NK-92 (cell line): Measurements from ENCODE around the gene ATG3.
A peak's percentile ranks its signal among the peaks of the same experiment; 100 is the strongest.
"Not testable (repeated sequence)": the region's sequence is repeated elsewhere in the genome, so short reads cannot be mapped to it uniquely, and the experiment has no call there.

ENCODE experiments used
- DNase-seq: peaks from one replicate; lab custom pipeline; 2025; ENCODE audit not compliant: unreplicated experiment; lab: John Stamatoyannopoulos, UW

ATG3 gene

GRCh38 chr3:112561484-112561733 is 353 bp downstream of the ATG3 start:
- DNase-seq, result peak; percentile 33

GRCh38 chr3:112560721-112561483 is 860 bp downstream of the ATG3 start:
- DNase-seq, result peak; percentile 2

DNA sequence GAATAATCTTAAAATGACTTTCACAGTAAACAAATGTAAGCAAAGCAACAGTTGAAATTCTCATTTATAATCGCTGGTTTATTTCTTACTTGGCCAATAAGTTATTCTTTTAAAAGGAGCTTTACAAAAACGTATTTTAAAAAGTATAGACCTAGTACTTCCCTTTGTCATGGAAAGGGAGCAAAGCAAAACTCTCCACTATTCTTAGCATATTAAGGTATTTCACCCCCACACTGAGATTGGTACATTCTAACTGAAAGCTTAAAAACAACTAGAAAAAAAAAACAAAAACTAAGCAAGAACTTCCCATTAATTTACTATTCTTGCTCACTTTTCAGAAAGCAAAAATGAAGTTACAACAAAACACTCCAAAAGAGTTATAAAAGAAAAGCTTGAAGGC is 1.5 kb downstream of the ATG3 start:
- no peak for DNase-seq

DNA sequence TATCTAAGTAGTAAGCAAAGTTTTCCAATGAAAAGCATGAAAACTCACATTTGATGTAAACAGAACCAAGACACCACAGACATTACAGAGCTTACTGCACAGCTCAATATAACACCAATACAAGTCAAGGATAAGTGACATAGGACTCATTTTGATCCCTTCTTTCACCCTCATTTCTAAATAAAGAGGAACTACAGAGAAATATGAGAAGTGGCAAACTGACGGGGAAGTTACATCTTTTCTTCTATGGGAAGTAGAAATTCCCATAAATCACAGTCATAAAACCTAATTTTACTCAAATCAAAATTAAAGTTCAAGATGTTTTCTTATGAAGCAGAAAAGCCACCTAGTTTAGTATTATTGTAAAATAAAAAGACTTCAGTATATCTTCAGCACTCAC is 3.8 kb downstream of the ATG3 start:
- no peak for DNase-seq

DNA sequence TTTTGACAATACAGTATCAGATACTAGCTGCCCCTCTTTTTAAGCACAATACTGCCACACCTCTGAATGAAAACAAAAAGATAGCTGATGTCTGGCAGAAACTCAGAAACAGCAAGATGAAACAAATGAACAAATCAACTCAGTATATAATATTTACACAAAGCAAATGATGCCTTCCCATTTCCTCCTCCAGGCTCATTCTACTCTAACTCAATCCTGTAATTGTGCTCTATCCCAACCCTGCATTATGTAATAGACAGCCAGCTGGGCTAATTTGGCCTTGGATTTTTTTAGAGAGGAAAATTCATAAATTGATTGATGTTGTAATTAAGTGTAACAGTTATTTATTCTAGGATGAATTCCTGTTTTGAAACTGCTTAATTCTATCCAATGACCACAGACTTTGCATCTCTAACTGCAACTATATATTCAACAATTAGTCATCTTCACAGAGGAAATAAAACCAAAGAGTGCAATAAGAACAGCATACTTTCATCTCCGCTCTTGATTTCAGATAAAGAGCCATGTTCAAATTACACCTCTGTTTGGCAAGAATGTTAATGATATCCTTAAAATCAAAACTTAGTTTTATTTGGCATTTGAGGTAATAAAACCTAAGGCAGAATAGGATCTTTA is 6.1 kb downstream of the ATG3 start:
- DNase-seq, result no peak

GRCh38 chr3:112550859-112551258 is 10.9 kb downstream of the ATG3 start:
- no peak for DNase-seq

DNA sequence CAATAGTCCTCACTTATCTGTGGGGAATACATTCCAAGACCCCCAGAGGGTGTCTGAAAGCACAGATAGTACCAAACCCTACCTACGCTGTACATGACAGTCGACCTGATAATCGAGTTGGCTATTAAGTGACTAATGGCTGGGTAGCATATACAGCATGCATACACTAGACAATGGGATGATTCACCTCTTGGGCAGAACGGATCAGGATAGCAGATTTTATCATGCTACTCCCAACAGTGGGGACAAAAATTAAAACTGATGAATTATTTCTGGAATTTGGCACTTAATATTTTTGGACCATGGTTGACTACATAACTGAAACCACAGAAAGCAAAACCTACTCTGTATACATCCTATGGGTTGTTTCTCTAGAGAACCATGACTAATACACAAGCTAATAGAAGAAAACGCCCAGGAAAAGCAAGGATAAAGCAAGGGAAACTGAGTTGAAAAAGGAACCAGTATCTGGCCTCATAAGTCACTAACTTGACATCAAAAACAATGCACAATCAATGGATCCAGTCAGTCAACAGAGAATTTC is 15.5 kb downstream of the ATG3 start:
- no peak for DNase-seq

DNA sequence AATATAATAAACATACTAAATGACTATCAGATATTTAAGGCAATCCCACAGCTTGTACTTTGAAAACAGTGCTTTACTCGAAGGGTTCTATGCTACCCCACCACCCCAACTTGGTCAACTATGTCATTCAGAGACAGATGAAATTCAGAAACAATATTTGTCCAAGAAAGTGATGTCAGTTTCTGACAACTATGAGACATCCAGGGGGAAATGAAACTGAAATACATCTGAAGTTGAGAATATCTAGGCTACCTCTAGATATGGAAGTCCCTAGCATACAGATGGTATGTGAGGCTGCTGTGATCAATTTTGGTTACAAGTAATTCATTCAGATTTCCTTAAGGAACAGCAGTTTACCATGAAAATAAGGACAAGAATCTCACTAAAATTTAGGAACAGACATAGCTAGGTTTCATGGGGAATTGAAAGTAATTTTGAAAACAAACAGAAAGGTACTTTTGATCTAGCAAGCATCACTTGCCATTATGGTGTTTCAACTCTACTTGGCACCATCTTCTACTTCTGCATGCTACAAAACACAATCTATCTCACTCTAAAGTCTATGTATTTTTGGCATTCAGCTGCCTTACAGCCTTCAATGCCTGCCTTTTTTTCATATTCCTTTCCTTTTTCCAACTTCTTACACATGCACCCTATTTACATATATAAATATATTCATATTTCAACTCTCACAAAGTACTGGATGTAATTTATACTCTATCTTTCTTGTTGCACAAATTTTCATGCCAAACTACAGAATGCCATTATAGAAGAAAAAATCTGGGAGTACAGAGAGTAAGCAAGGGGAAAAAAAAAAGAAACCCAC is 21.7 kb downstream of the ATG3 start:
- DNase-seq, result no peak

- no peak for DNase-seq
Observed at GRCh38 chr3:112531358-112531781, 30.4 kb downstream of the ATG3 start.

GRCh38 chr3:112530573-112530972 is 31.2 kb downstream of the ATG3 start:
- no peak for DNase-seq

DNA sequence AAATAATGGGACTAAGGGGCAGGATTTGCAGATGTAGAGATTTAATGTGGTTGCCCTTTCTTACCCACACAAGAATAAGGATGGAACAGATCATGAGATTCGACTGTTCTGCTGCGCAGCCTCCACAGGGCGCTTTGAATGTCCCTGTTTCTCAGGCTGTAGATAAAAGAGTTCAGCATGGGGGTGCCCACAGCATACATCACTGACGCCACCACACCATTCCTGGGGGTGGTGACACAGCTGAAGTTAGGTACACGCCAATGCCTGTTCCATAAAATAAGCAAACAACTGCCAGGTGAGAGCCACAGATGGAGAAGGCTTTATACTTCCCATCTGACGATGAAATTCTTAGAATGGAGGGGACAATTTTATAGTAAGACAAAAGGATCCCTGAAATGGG is 37.6 kb downstream of the ATG3 start:
- DNase-seq, result not testable (repeated sequence)

- DNase-seq, result no peak
Observed at GRCh38 chr3:112519424-112520001, 42.2 kb downstream of the ATG3 start.

- not testable (repeated sequence) for DNase-seq
Observed at GRCh38 chr3:112518970-112519369, 42.8 kb downstream of the ATG3 start.

DNA sequence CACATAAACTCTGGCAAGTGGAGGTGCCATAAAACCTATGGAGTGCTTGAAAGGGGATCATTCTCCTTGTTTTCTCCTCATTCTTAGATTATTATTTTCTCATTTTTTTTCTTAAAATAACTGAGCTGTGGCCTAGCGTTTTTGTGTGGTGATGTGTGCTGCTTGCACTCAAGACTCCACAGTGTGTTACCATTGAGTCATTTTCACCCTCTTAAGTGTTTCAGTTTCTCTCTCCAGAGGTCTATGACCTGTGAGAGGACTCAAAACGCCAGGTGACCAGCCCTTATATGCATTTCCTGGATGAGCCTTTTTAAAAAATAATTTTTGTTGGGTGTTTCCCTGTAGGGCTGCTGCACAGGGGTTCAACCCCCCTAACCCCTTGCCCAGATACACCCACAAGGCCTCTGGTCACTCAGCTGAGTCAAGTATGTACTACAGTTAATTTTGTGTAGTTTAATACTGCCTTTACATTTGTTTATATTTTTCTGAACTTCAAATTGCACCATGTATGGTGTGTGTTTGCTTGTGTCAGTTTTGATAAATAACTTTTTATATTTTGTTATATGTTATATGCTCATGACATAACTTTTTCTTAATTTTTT is 47.1 kb downstream of the ATG3 start:
- DNase-seq, result no peak

- no peak for DNase-seq
Observed at GRCh38 chr3:112512320-112512719, 49.4 kb downstream of the ATG3 start.

DNA sequence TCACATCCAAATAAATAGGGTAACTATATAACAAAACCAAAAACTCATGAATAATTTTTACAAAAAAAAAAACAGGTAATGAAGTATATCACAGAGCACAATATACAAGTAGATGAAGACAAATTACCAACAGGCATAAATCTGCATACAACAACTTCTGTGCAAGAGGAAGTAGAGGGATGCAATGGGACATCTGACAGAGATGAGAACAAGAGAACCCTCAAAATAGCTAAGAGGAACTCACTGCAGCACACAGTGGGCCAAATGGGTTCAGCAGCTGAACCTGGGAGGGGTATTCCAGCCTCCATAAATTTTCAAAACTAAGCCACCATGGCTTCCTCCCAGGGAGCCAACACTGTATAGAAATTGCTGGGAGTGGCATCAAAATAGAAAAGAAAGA is 52.9 kb downstream of the ATG3 start:
- no peak for DNase-seq

GRCh38 chr3:112508261-112508660 is 53.5 kb downstream of the ATG3 start:
- no peak for DNase-seq

GRCh38 chr3:112505907-112506306 is 55.9 kb downstream of the ATG3 start:
- no peak for DNase-seq

GRCh38 chr3:112504123-112504522 is 57.6 kb downstream of the ATG3 start:
- no peak for DNase-seq

- no peak for DNase-seq
Observed at GRCh38 chr3:112503304-112503972, 58.3 kb downstream of the ATG3 start.

DNA sequence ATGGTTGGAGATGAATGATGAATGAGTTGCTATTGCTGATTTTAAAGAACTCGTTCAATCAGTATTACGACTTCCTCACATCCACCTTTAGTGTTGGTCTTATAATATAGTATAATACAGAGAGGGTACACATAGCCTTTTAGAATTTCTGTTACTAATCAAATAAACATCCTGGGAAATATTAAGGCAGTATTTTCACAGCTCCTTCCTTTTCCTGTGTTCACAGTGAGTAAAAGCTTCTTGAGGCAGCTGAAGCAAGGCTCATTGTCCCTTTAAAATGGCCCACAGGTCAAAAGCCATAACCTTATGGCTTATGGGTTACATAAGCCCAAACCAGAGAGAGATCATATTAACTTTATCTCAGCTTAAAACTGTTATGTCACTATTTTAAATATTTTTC is 61.1 kb downstream of the ATG3 start:
- no peak for DNase-seq
